CD14-positive monocyte (primary cell): Measurements from ENCODE around the gene SMIM24. TPM values are rescaled to one million over a fixed set of nuclear protein-coding genes. Genes with fewer than 3 reads are reported as not detected.
A peak's percentile ranks its signal among the peaks of the same experiment; 100 is the strongest.

Source experiments
- DNase-seq, 3 donors: peaks; one replicate each; pipeline ENCODE4 v3.0.0-alpha.2; 2011 to 2022
- H2AFZ ChIP-seq: 2 replicates; pipeline ENCODE4 v1.6.0; 2012; ENCODE audit warnings: mild to moderate bottlenecking, low read depth, low read length, inconsistent platforms; ENCODE audit not compliant: insufficient read depth, poor library complexity, severe bottlenecking
- H3K27ac ChIP-seq, 2 donors: 1 replicate in 1 of 2; 2 replicates in 1 of 2; pipeline ENCODE4 v1.5.1; 2012 to 2013; ENCODE audit warnings: low read length in 2 of 2, control low read depth in 1 of 2, inconsistent platforms in 1 of 2, low read depth in 1 of 2, mild to moderate bottlenecking in 1 of 2
- H3K27me3 ChIP-seq, 2 donors: one replicate each; pipeline versions ENCODE4 v1.6.0 to v1.6.1; 2011 to 2013; ENCODE audit warnings: low read length in 2 of 2; ENCODE audit not compliant: control insufficient read depth in 2 of 2, insufficient read depth in 2 of 2
- H3K36me3 ChIP-seq, 2 donors: replicated peaks in 1 of 2; 1 replicate in 1 of 2; 2 replicates in 1 of 2; pipeline versions ENCODE4 v1.5.1 to v1.6.1; 2012 to 2013; ENCODE audit warnings: low read length in 2 of 2, control low read depth in 1 of 2, inconsistent platforms in 1 of 2, mild to moderate bottlenecking in 1 of 2; ENCODE audit not compliant: insufficient read depth in 2 of 2, control insufficient read depth in 1 of 2
- H3K4me1 ChIP-seq, 2 donors: 1 replicate in 1 of 2; 2 replicates in 1 of 2; pipeline versions ENCODE4 v1.5.1 to v1.6.1; 2012 to 2013; ENCODE audit warnings: low read length in 2 of 2, control low read depth in 1 of 2, inconsistent platforms in 1 of 2, mild to moderate bottlenecking in 1 of 2, moderate library complexity in 1 of 2; ENCODE audit not compliant: insufficient read depth in 2 of 2, control insufficient read depth in 1 of 2
- H3K4me2 ChIP-seq: replicated peaks from 2 replicates; pipeline ENCODE3; 2012; ENCODE audit warnings: low read length, moderate library complexity, mild to moderate bottlenecking; ENCODE audit not compliant: poor library complexity, severe bottlenecking; ENCODE audit errors: extremely low read depth
- H3K4me3 ChIP-seq, 3 experiments: fragments of 200-600 bp in 1 of 3; sonication (generic) in 1 of 3; replicated peaks in 1 of 3; 1 replicate in 2 of 3; 2 replicates in 1 of 3; pipeline ENCODE4 v1.5.1; 2011 to 2013; ENCODE audit warnings: low read length in 3 of 3, mild to moderate bottlenecking in 3 of 3, control low read depth in 2 of 3, low read depth in 2 of 3, inconsistent platforms in 1 of 3, moderate library complexity in 1 of 3
- H3K79me2 ChIP-seq: 2 replicates; pipeline ENCODE4 v1.6.0; 2012; ENCODE audit warnings: mild to moderate bottlenecking, control low read depth, inconsistent platforms, low read length, moderate library complexity; ENCODE audit not compliant: insufficient read depth
- H3K9ac ChIP-seq: 2 replicates; pipeline ENCODE4 v1.6.0; 2017; ENCODE audit warnings: low read length, mild to moderate bottlenecking; ENCODE audit not compliant: insufficient read depth, poor library complexity, severe bottlenecking
- H3K9me3 ChIP-seq, 2 donors: replicated peaks in 1 of 2; 1 replicate in 1 of 2; 2 replicates in 1 of 2; pipeline versions ENCODE4 v1.5.1 to v1.6.1; 2012 to 2013; ENCODE audit warnings: low read length in 2 of 2, control low read depth in 1 of 2; ENCODE audit not compliant: control insufficient read depth in 1 of 2, insufficient read depth in 1 of 2
- H4K20me1 ChIP-seq: 2 replicates; pipeline ENCODE4 v1.6.0; 2012; ENCODE audit warnings: mild to moderate bottlenecking, low read length, control low read depth, moderate library complexity; ENCODE audit not compliant: insufficient read depth
- H3K27ac Mint-ChIP-seq, 7 donors: one replicate each; pipeline ENCODE4 v1.8.0; 2020; ENCODE audit warnings: mild to moderate bottlenecking in 7 of 7, mixed read lengths in 7 of 7, moderate library complexity in 6 of 7, inconsistent platforms in 2 of 7
- H3K27me3 Mint-ChIP-seq, 3 donors: one replicate each; pipeline ENCODE4 v1.8.0; 2021 to 2022; ENCODE audit warnings: low read depth in 3 of 3, mild to moderate bottlenecking in 3 of 3, mixed read lengths in 3 of 3, moderate library complexity in 3 of 3, inconsistent platforms in 1 of 3
- H3K36me3 Mint-ChIP-seq, 2 donors: one replicate each; pipeline ENCODE4 v1.8.0; 2020; ENCODE audit warnings: mixed read lengths in 2 of 2, inconsistent platforms in 1 of 2, mild to moderate bottlenecking in 1 of 2
- H3K4me1 Mint-ChIP-seq: one replicate; pipeline ENCODE4 v1.8.0; 2020; ENCODE audit warnings: mild to moderate bottlenecking, mixed read lengths
- H3K4me3 Mint-ChIP-seq, 2 donors: one replicate each; pipeline ENCODE4 v1.8.0; 2020; ENCODE audit warnings: mild to moderate bottlenecking in 2 of 2, mixed read lengths in 2 of 2, moderate library complexity in 1 of 2
- H3K9me3 Mint-ChIP-seq, 7 donors: one replicate each; pipeline ENCODE4 v1.8.0; 2020 to 2022; ENCODE audit warnings: mixed read lengths in 7 of 7, mild to moderate bottlenecking in 6 of 7, moderate library complexity in 6 of 7, inconsistent platforms in 2 of 7
- CTCF ChIP-seq: fragments of 200-600 bp; IDR thresholded peaks from one replicate; pipeline ENCODE4 v1.8.0; 2022; ENCODE audit warnings: antibody characterized with exemption, mild to moderate bottlenecking
- WGBS: methylation state at CpG from one replicate; pipeline ENCODE4 v1.1.5; 2013; ENCODE audit warnings: missing lambda C conversion rate; ENCODE audit not compliant: insufficient coverage; 5-methylcytosine and 5-hydroxymethylcytosine counted together
- intact Hi-C, 2 donors: fragments of 100-400 bp; cut with micrococcal nuclease; formaldehyde crosslinking; loops; one replicate each; pipeline versions ENCODE4 v1.15.0 to v1.15.1; 2023
- polyA plus RNA-seq, 3 donors: library from polyadenylated mRNA; depleted of rRNA in 1 of 3; unstranded in 2 of 3; stranded (reverse) in 1 of 3; fragments of 300-500 nt in 2 of 3; fragments of >200 nt in 1 of 3; fragmentation: Illumina TruSeq in 2 of 3; gene quantifications; 1 replicate in 2 of 3; 2 replicates in 1 of 3; pipeline ENCODE4 v1.2.3, GENCODE V29; 2012 to 2021

SMIM24 gene
- polyA plus RNA-seq, 3 donors: 0.30 TPM; not detected in 2

GRCh38 chr19:3469638-3470499 lies 10.5 kb downstream of the SMIM24 start:
- no peaks in the 10 kb centered on the region for H3K27me3 ChIP-seq
- no peak for TF ChIP-seq CTCF
- no peaks in the 10 kb centered on the region for H3K79me2 ChIP-seq

GRCh38 chr19:3468211-3468610 lies 12.1 kb downstream of the SMIM24 start:
- H3K4me3 Mint-ChIP-seq: no peak overlapping the region
- Histone ChIP-seq H2AFZ (no peak overlapping the region), H3K79me2 (no peaks in the 10 kb centered on the region), H3K4me3 (no peak overlapping the region), H3K9me3 (no peaks in the 10 kb centered on the region), H4K20me1 (peaks cover 27% of the 10 kb centered on the region), H3K4me1 (no peaks in the 10 kb centered on the region), H3K27me3 (no peaks in the 10 kb centered on the region), H3K27ac (no peak overlapping the region), H3K4me2 (no peak overlapping the region), H3K9ac (no peak overlapping the region), H3K36me3 (peaks cover 0 to 4% of the 10 kb centered on the region in 2 donors)
- no peaks in the 10 kb centered on the region for H3K4me1 Mint-ChIP-seq
- WGBS: 100% methylated on average over 1 of the region's 3 CpGs
- peaks cover 0 to 6% (median 4%) of the 10 kb centered on the region in 3 donors for H3K27me3 Mint-ChIP-seq
- H3K9me3 Mint-ChIP-seq: peaks cover 0 to 2% (median 0%) of the 10 kb centered on the region in 7 donors
- intact Hi-C loops: no loop called here
- no peak overlapping the region for H3K27ac Mint-ChIP-seq
- H3K36me3 Mint-ChIP-seq: peaks cover 5 to 7% of the 10 kb centered on the region in 2 donors
- DNase-seq: no peak
- TF ChIP-seq CTCF: no peak

More at GRCh38 chr19:3469638-3470499, 10.5 kb downstream of the SMIM24 start:
- WGBS: 48% methylated on average over 11 of the region's 14 CpGs
- H3K27ac Mint-ChIP-seq: peak overlapping the region in 1 of 7 donors; percentile 10
- H3K9me3 Mint-ChIP-seq: peaks cover 0 to 2% (median 0%) of the 10 kb centered on the region in 7 donors
- DNase-seq: no peak
- H2AFZ ChIP-seq: no peak overlapping the region
- peaks cover 5 to 6% of the 10 kb centered on the region in 2 donors for H3K36me3 Mint-ChIP-seq
- H3K9ac ChIP-seq: no peak overlapping the region
- peaks cover 27% of the 10 kb centered on the region for H4K20me1 ChIP-seq
- H3K4me1 Mint-ChIP-seq: peaks cover 2% of the 10 kb centered on the region
- H3K4me1 ChIP-seq: no peaks in the 10 kb centered on the region
- no peaks in the 10 kb centered on the region for H3K9me3 ChIP-seq
- H3K4me3 Mint-ChIP-seq: no peak overlapping the region
- H3K4me2 ChIP-seq: no peak overlapping the region
- no peak overlapping the region for H3K4me3 ChIP-seq
- intact Hi-C loops: loop anchor here in 1 of 2 donors (5.0 kb wide), 1 partner anchor 143 kb away; no protein-coding TSS in a partner anchor
- no peaks in the 10 kb centered on the region for H3K36me3 ChIP-seq
- H3K27me3 Mint-ChIP-seq: peaks cover 0 to 6% (median 4%) of the 10 kb centered on the region in 3 donors
- H3K27ac ChIP-seq: no peak overlapping the region
